ENCODE data around the gene EXOSC10. TPM values are rescaled to one million over a fixed set of nuclear protein-coding genes. Genes with fewer than 3 reads are reported as not detected.

Gene EXOSC10
- total RNA-seq, 4 donors from 2014 or later, result 39.3 to 56.2 (median 41.0) TPM

GRCh38 chr1:11046270-11046566 is 53.5 kb downstream of the EXOSC10 start:
- Histone ChIP-seq H3K9me3 (no peaks in the 10 kb centered on the region), H3K36me3 (no peaks in the 10 kb centered on the region), H3K4me3 (no peak overlapping the region), H3K4me1 (no peaks in the 10 kb centered on the region), H3K27ac (no peak overlapping the region), H3K27me3 (peaks cover 11% of the 10 kb centered on the region)
- WGBS, 2 donors (ENCODE audit: low coverage in 1 of 2), result no CpG with 5 or more reads among the region's 8 CpGs
- no peak for ATAC-seq
- TF ChIP-seq POLR2AphosphoS5 (IDR thresholded peaks at IDR 0.05) (no peak), CTCF (IDR thresholded peaks at IDR 0.05) (no peak), EP300 (IDR thresholded peaks at IDR 0.05) (no peak), POLR2A (IDR thresholded peaks at IDR 0.05) (no peak)

- H3K36me3 ChIP-seq, result no peaks in the 10 kb centered on the region
- 36 to 58% methylated on average over 5 to 13 of the region's 32 CpGs for WGBS, 2 donors (ENCODE audit: low coverage in 1 of 2)
- H3K27ac ChIP-seq, result no peak overlapping the region
- H3K9me3 ChIP-seq, result no peaks in the 10 kb centered on the region
- no peak for ATAC-seq
- TF ChIP-seq CTCF (IDR thresholded peaks at IDR 0.05) (no peak), POLR2A (IDR thresholded peaks at IDR 0.05) (no peak), POLR2AphosphoS5 (IDR thresholded peaks at IDR 0.05) (no peak)
- no peak overlapping the region for H3K4me3 ChIP-seq
- H3K4me1 ChIP-seq, result no peaks in the 10 kb centered on the region
- peaks cover 8% of the 10 kb centered on the region for H3K27me3 ChIP-seq
These were observed 54.0 kb downstream of the EXOSC10 start for GRCh38 chr1:11045428-11046269.

GRCh38 chr1:11044849-11045427 is 54.7 kb downstream of the EXOSC10 start:
- WGBS, 2 donors (ENCODE audit: low coverage in 1 of 2), result 100% methylated on average over 1 of the region's 16 CpGs; no CpG with 5 or more reads in 1 of the 2 donors

GRCh38 chr1:11044086-11044848 is 55.4 kb downstream of the EXOSC10 start:
- H3K9me3 ChIP-seq, result no peaks in the 10 kb centered on the region
- TF ChIP-seq CTCF (IDR thresholded peaks at IDR 0.05) (no peak), EP300 (IDR thresholded peaks at IDR 0.05) (no peak), POLR2AphosphoS5 (IDR thresholded peaks at IDR 0.05) (no peak), POLR2A (IDR thresholded peaks at IDR 0.05) (no peak)
- H3K36me3 ChIP-seq, result no peaks in the 10 kb centered on the region
- peaks cover 6% of the 10 kb centered on the region for H3K27me3 ChIP-seq
- ATAC-seq, result no peak
- 49% methylated on average over 2 of the region's 16 CpGs; no CpG with 5 or more reads in 1 of the 2 donors for WGBS, 2 donors (ENCODE audit: low coverage in 1 of 2)
- no peak overlapping the region for H3K27ac ChIP-seq
- H3K4me3 ChIP-seq, result no peak overlapping the region
- no peaks in the 10 kb centered on the region for H3K4me1 ChIP-seq

More at GRCh38 chr1:11044849-11045427, 54.7 kb downstream of the EXOSC10 start:
- Histone ChIP-seq H3K27ac (no peak overlapping the region), H3K9me3 (no peaks in the 10 kb centered on the region), H3K27me3 (peaks cover 6% of the 10 kb centered on the region), H3K4me3 (no peak overlapping the region), H3K4me1 (no peaks in the 10 kb centered on the region), H3K36me3 (no peaks in the 10 kb centered on the region)
- no peak for ATAC-seq
- TF ChIP-seq POLR2A (IDR thresholded peaks at IDR 0.05), result no peak
- TF ChIP-seq EP300 (IDR thresholded peaks at IDR 0.05), result no peak
- TF ChIP-seq POLR2AphosphoS5 (IDR thresholded peaks at IDR 0.05), result no peak
- TF ChIP-seq CTCF (IDR thresholded peaks at IDR 0.05), result no peak
